Uterus (tissue), 4 donors: ENCODE results near the gene SLC16A9. TPM values are rescaled to one million over a fixed set of nuclear protein-coding genes. Genes with fewer than 3 reads are reported as not detected.

Source experiments
- DNase-seq, 2 donors: peaks; one replicate each; pipeline ENCODE4 v3.0.0-alpha.2; 2019 to 2020
- H3K27ac ChIP-seq, 2 donors: fragments of 200-600 bp; sonication (generic); 1 replicate in 1 of 2; 2 replicates in 1 of 2; pipeline ENCODE4 v1.5.1; 2016 to 2018
- H3K27me3 ChIP-seq, 2 donors: fragments of 200-600 bp; sonication (generic); one replicate each; pipeline ENCODE4 v1.5.1; 2018 to 2019; ENCODE audit warnings: control low read depth in 1 of 2
- H3K36me3 ChIP-seq, 2 donors: fragments of 200-600 bp; sonication (generic); one replicate each; pipeline ENCODE4 v1.5.1; 2019; ENCODE audit warnings: control low read depth in 1 of 2
- H3K4me1 ChIP-seq, 2 donors: fragments of 200-600 bp; sonication (generic); one replicate each; pipeline ENCODE4 v1.5.1; 2018 to 2019; ENCODE audit warnings: control low read depth in 1 of 2
- H3K4me3 ChIP-seq, 2 donors: fragments of 200-600 bp; sonication (generic); 1 replicate in 1 of 2; 2 replicates in 1 of 2; pipeline ENCODE4 v1.5.1; 2018 to 2019; ENCODE audit warnings: mild to moderate bottlenecking in 1 of 2
- H3K9me3 ChIP-seq, 2 donors: fragments of 200-600 bp; sonication (generic); one replicate each; pipeline ENCODE4 v1.5.1; 2019; ENCODE audit warnings: control low read depth in 1 of 2
- POLR2A ChIP-seq, 2 donors: fragments of 450-650 bp; IDR thresholded peaks; one replicate each; pipeline ENCODE4 v1.6.1; 2016; ENCODE audit warnings: antibody characterized with exemption in 2 of 2, mild to moderate bottlenecking in 1 of 2, moderate library complexity in 1 of 2
- intact Hi-C: fragments of 100-400 bp; cut with DNase I; formaldehyde crosslinking; loops from one replicate; pipeline ENCODE4 v1.15.1; 2023; ENCODE audit warnings: low total_unique reads
- total RNA-seq, 4 donors: library from RNA; depleted of rRNA in 3 of 4; stranded (reverse); fragments of >200 nt in 3 of 4; gene quantifications; one replicate each; pipeline versions ENCODE4 v1.1.0 to v1.2.4, GENCODE V29; 2014 to 2023
- TF ChIP-seq, protein P1 (sequence below), 4 experiments: fragments of 200-600 bp in 2 of 4; fragments of 450-650 bp in 2 of 4; sonication (generic) in 2 of 4; IDR thresholded peaks; one replicate each; pipeline ENCODE4 v1.5.1; 2016 to 2019; ENCODE audit warnings: antibody characterized with exemption in 4 of 4, mild to moderate bottlenecking in 2 of 4, moderate library complexity in 1 of 4
- donor health status: DM: yes; HTN: yes; CAD: no.

The SLC16A9 gene
- total RNA-seq, 4 donors from 2014 or later: 10.5 to 63.0 (median 15.9) TPM

DNA sequence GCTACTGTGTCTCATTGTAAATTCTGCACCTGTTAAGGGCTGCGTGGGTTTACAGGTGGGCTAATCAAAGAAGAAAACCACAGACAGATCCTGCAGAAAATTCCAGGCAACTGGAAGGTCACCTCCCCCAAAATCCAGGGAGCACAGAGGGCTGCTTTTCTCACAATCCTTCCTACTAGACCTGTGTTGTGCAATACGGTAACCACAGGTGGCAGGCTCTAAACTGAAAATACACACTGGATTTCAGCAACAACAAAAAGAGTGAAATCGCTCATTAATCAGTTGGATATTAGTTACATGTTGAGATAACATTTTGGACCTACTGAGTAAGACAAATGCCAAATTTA is 83.2 kb downstream of the SLC16A9 start:
- intact Hi-C loops: loop anchor here (5.0 to 10.0 kb wide), 2 partner anchors 181 to 382 kb away; no protein-coding TSS in a partner anchor
- Histone ChIP-seq H3K27me3 (no peaks in the 10 kb centered on the region), H3K4me1 (no peaks in the 10 kb centered on the region), H3K4me3 (no peak overlapping the region), H3K9me3 (no peaks in the 10 kb centered on the region), H3K27ac (no peak overlapping the region), H3K36me3 (no peaks in the 10 kb centered on the region)
- TF ChIP-seq, protein P1, sequence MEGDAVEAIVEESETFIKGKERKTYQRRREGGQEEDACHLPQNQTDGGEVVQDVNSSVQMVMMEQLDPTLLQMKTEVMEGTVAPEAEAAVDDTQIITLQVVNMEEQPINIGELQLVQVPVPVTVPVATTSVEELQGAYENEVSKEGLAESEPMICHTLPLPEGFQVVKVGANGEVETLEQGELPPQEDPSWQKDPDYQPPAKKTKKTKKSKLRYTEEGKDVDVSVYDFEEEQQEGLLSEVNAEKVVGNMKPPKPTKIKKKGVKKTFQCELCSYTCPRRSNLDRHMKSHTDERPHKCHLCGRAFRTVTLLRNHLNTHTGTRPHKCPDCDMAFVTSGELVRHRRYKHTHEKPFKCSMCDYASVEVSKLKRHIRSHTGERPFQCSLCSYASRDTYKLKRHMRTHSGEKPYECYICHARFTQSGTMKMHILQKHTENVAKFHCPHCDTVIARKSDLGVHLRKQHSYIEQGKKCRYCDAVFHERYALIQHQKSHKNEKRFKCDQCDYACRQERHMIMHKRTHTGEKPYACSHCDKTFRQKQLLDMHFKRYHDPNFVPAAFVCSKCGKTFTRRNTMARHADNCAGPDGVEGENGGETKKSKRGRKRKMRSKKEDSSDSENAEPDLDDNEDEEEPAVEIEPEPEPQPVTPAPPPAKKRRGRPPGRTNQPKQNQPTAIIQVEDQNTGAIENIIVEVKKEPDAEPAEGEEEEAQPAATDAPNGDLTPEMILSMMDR (IDR thresholded peaks at IDR 0.05): no peak
- TF ChIP-seq POLR2A (IDR thresholded peaks at IDR 0.05): no peak
- no peak for DNase-seq

DNA sequence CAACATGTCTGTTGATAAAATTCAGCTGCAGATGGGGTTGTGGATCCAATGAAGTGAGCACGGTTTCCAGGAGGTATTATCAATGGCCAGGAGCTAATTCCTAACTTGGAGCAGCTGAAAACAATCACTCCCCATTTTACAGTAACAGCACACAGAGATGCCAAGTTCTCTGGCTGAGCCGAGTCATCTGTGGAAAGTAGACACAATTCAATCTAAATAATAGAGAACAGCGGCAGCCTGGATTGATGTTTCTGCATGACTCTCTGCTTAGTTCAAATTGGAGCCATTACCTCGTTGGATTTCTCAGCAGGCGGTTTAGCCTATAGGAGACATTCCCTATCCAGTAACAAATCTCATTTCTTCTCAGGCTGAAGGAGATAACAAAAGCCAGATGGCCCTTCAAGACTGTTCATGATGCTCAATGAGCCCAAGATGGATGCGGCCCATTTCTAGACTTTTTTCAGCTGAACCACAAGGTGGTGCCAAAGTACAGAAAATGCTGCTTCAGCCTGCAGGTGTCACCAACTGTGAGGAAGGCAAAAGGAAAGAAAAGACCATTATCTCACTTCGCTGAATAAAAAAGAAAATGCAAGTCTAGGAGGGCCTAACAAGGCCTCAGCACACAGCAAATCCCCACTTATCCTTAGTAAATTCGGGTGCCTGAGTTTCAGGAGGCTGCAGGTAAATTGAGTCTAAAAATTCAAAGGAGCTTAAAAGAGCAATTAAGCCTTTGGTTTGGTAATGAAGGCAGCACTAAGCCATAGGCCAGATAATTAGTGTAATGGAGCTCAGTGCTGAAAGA is 83.7 kb downstream of the SLC16A9 start:
- no peaks in the 10 kb centered on the region for H3K4me1 ChIP-seq
- no peaks in the 10 kb centered on the region for H3K9me3 ChIP-seq
- no peaks in the 10 kb centered on the region for H3K36me3 ChIP-seq
- intact Hi-C loops: loop anchor here (5.0 to 10.0 kb wide), 2 partner anchors 181 to 381 kb away; no protein-coding TSS in a partner anchor
- peak overlapping the region; percentile 48 to 54 for H3K27ac ChIP-seq
- TF ChIP-seq, protein P1 (IDR thresholded peaks at IDR 0.05): peak; percentile 80 to 95 (median 88)
- no peak for TF ChIP-seq POLR2A (IDR thresholded peaks at IDR 0.05)
- no peak overlapping the region for H3K4me3 ChIP-seq
- peak; percentile 38 to 61 for DNase-seq
- no peaks in the 10 kb centered on the region for H3K27me3 ChIP-seq

DNA sequence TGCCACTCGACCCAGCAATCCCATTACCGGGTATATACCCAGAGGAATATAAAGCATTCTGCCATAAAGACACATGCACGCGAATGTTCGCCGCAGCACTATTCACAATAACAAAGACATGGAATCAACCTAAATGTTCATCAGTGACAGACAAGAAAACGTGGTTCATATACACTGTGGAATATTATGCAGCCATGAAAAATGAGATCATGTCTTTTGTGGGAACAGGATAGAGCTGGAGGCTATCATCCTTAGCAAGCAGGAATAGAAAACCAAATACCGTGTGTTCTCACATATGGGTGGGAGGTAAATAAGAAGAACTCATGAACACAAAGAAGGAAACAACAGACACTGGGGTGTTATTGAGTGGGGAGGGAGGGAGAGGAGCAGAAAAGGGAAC is 84.7 kb downstream of the SLC16A9 start:
- intact Hi-C loops: loop anchor here (5.0 to 10.0 kb wide), 2 partner anchors 182 to 380 kb away; no protein-coding TSS in a partner anchor
- TF ChIP-seq POLR2A (IDR thresholded peaks at IDR 0.05): no peak
- TF ChIP-seq, protein P1 (IDR thresholded peaks at IDR 0.05): no peak

DNA sequence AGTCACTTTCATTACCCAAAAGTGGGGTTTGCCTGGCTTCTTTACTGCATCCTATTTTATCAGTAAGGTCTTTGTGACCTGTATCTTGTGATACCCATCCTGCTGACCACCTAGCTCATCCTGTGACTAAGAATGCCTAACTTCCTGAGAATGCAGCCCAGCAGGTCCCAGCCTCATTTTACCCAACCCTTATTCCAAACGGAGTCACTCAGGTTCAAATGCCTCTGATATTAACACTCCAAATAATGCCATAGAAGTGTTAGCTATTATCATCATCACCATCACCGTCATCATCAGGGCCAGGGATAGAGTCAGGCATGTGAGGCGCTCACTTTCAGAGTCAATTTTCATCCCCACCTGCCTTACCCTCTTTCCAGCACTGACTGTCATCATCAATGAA is 85.5 kb downstream of the SLC16A9 start:
- TF ChIP-seq, protein P1 (IDR thresholded peaks at IDR 0.05): no peak
- TF ChIP-seq POLR2A (IDR thresholded peaks at IDR 0.05): no peak
- H3K27me3 ChIP-seq: no peaks in the 10 kb centered on the region
- H3K4me3 ChIP-seq: no peak overlapping the region
- H3K4me1 ChIP-seq: no peaks in the 10 kb centered on the region
- no peaks in the 10 kb centered on the region for H3K9me3 ChIP-seq
- no peak for DNase-seq
- intact Hi-C loops: loop anchor here (10.0 kb wide), 1 partner anchor 379 kb away; no protein-coding TSS in a partner anchor
- no peaks in the 10 kb centered on the region for H3K36me3 ChIP-seq
- H3K27ac ChIP-seq: peak overlapping the region; percentile 25 to 26

More for the DNA sequence above, 84.7 kb downstream of the SLC16A9 start:
- no peak for DNase-seq
- Histone ChIP-seq H3K36me3 (no peaks in the 10 kb centered on the region), H3K9me3 (no peaks in the 10 kb centered on the region), H3K27ac (no peak overlapping the region), H3K4me3 (no peak overlapping the region), H3K4me1 (no peaks in the 10 kb centered on the region), H3K27me3 (no peaks in the 10 kb centered on the region)
